Neural progenitor cell (in vitro differentiated cells): ENCODE data around the gene PRR19. TPM values are rescaled to one million over a fixed set of nuclear protein-coding genes. Genes with fewer than 3 reads are reported as not detected.

Experiments
- DNase-seq: peaks from one replicate; pipeline ENCODE4 v3.0.0-alpha.2; 2016; ENCODE audit warnings: low spot score
- H2AFZ ChIP-seq: fragments of 200-600 bp; sonication (generic); replicated peaks from 2 replicates; pipeline ENCODE4 v1.6.1; 2016; ENCODE audit warnings: antibody characterized with exemption
- H3F3A ChIP-seq: fragments of 200-600 bp; sonication (generic); 2 replicates; pipeline ENCODE4 v1.6.1; 2016; ENCODE audit warnings: antibody characterized with exemption, low read depth
- H3K27ac ChIP-seq: fragments of 200-600 bp; sonication (generic); 2 replicates; pipeline ENCODE4 v1.5.1; 2016; ENCODE audit warnings: mild to moderate bottlenecking
- H3K27me3 ChIP-seq: fragments of 200-600 bp; sonication (generic); 2 replicates; pipeline ENCODE4 v1.6.1; 2016; ENCODE audit warnings: mild to moderate bottlenecking, moderate library complexity
- H3K36me3 ChIP-seq: fragments of 200-600 bp; sonication (generic); 2 replicates; pipeline ENCODE4 v1.5.1; 2016
- H3K4me1 ChIP-seq: fragments of 200-600 bp; sonication (generic); 2 replicates; pipeline ENCODE4 v1.6.1; 2016; ENCODE audit warnings: mixed run types
- H3K4me2 ChIP-seq: fragments of 200-600 bp; sonication (generic); 2 replicates; pipeline ENCODE4 v1.6.1; 2016
- H3K4me3 ChIP-seq: fragments of 200-600 bp; sonication (generic); 2 replicates; pipeline ENCODE4 v1.5.1; 2016
- H3K79me2 ChIP-seq: fragments of 200-600 bp; sonication (generic); 2 replicates; pipeline ENCODE4 v1.6.1; 2016; ENCODE audit warnings: low read depth
- H3K9ac ChIP-seq: fragments of 200-600 bp; sonication (generic); 2 replicates; pipeline ENCODE4 v1.6.1; 2016
- H3K9me3 ChIP-seq: fragments of 200-600 bp; sonication (generic); 2 replicates; pipeline ENCODE4 v1.5.1; 2016; ENCODE audit warnings: low read depth
- H4K20me1 ChIP-seq: fragments of 200-600 bp; sonication (generic); 2 replicates; pipeline ENCODE4 v1.6.1; 2016; ENCODE audit warnings: low read depth
- H3K27ac Mint-ChIP-seq: 3 replicates; pipeline ENCODE4 v1.8.0; 2021; ENCODE audit warnings: mixed read lengths
- H3K27me3 Mint-ChIP-seq: 2 replicates; pipeline ENCODE4 v1.8.0; 2022; ENCODE audit warnings: low read depth, mild to moderate bottlenecking, inconsistent platforms, moderate library complexity, mixed read lengths; ENCODE audit not compliant: insufficient read depth
- H3K36me3 Mint-ChIP-seq: 3 replicates; pipeline ENCODE4 v1.8.0; 2021; ENCODE audit warnings: mixed read lengths
- H3K4me1 Mint-ChIP-seq: 3 replicates; pipeline ENCODE4 v1.8.0; 2021; ENCODE audit warnings: mixed read lengths
- H3K4me3 Mint-ChIP-seq: 3 replicates; pipeline ENCODE4 v1.8.0; 2021; ENCODE audit warnings: mild to moderate bottlenecking, moderate library complexity, mixed read lengths
- H3K9me3 Mint-ChIP-seq: 3 replicates; pipeline ENCODE4 v1.8.0; 2020; ENCODE audit warnings: mixed read lengths
- EZH2 ChIP-seq: fragments of 200-600 bp; sonication (generic); IDR thresholded peaks from 2 replicates; pipeline ENCODE4 v1.6.1; 2017; ENCODE audit warnings: antibody characterized with exemption, mild to moderate bottlenecking, moderate library complexity
- EZH2phosphoT487 ChIP-seq: fragments of 200-600 bp; sonication (generic); IDR thresholded peaks from 2 replicates; pipeline ENCODE4 v1.6.1; 2017; ENCODE audit warnings: antibody characterized with exemption
- total RNA-seq: library from RNA; depleted of rRNA; stranded (reverse); fragments of >200 nt; gene quantifications from 2 replicates; pipeline ENCODE4 v1.2.3, GENCODE V29; 2015; ENCODE audit warnings: low replicate concordance
- TF ChIP-seq, protein P1 (sequence below): fragments of 200-600 bp; sonication (generic); IDR thresholded peaks from 2 replicates; pipeline ENCODE4 v1.5.1; 2017; ENCODE audit warnings: antibody characterized with exemption, mild to moderate bottlenecking

PRR19 gene
- total RNA-seq, 1 donor from 2014 or later: 1.0 TPM

DNA sequence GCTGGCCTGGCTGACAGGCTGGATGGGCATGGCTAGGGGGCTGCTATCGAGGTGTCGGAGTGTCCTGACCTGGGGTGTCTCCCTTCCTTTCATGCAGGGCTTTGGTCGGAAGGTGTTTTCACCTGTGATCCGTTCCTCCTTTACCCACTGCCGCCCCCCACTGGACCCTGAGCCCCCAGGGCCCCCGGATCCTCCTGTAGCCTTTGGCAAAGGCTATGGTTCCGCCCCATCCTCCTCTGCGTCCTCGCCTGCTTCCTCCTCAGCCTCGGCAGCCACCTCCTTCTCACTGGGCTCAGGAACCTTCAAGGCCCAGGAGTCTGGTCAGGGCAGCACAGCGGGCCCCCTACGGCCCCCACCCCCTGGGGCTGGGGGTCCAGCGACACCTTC is 11.8 kb upstream of the PRR19 start:
- no peak overlapping the region for H3K4me2 ChIP-seq
- no peak overlapping the region for H3K4me3 ChIP-seq
- peaks cover 13% of the 10 kb centered on the region for H3F3A ChIP-seq
- H3K27me3 ChIP-seq: no peaks in the 10 kb centered on the region
- H3K36me3 Mint-ChIP-seq: peaks cover 18% of the 10 kb centered on the region
- peaks cover 64% of the 10 kb centered on the region for H4K20me1 ChIP-seq
- TF ChIP-seq EZH2phosphoT487 (no peak), EZH2 (no peak)
- TF ChIP-seq, protein P1, sequence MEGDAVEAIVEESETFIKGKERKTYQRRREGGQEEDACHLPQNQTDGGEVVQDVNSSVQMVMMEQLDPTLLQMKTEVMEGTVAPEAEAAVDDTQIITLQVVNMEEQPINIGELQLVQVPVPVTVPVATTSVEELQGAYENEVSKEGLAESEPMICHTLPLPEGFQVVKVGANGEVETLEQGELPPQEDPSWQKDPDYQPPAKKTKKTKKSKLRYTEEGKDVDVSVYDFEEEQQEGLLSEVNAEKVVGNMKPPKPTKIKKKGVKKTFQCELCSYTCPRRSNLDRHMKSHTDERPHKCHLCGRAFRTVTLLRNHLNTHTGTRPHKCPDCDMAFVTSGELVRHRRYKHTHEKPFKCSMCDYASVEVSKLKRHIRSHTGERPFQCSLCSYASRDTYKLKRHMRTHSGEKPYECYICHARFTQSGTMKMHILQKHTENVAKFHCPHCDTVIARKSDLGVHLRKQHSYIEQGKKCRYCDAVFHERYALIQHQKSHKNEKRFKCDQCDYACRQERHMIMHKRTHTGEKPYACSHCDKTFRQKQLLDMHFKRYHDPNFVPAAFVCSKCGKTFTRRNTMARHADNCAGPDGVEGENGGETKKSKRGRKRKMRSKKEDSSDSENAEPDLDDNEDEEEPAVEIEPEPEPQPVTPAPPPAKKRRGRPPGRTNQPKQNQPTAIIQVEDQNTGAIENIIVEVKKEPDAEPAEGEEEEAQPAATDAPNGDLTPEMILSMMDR: no peak
- no peak for DNase-seq
- no peak overlapping the region for H3K4me3 Mint-ChIP-seq
- no peak overlapping the region for H3K27ac Mint-ChIP-seq
- H2AFZ ChIP-seq: no peak overlapping the region
- H3K9ac ChIP-seq: no peak overlapping the region
- peaks cover 14% of the 10 kb centered on the region for H3K4me1 Mint-ChIP-seq
- peaks cover 4% of the 10 kb centered on the region for H3K27me3 Mint-ChIP-seq
- peaks cover 9% of the 10 kb centered on the region for H3K4me1 ChIP-seq
- H3K27ac ChIP-seq: no peak overlapping the region
- H3K9me3 Mint-ChIP-seq: no peaks in the 10 kb centered on the region
- H3K9me3 ChIP-seq: no peaks in the 10 kb centered on the region
- peaks cover 19% of the 10 kb centered on the region for H3K79me2 ChIP-seq
- H3K36me3 ChIP-seq: no peaks in the 10 kb centered on the region

DNA sequence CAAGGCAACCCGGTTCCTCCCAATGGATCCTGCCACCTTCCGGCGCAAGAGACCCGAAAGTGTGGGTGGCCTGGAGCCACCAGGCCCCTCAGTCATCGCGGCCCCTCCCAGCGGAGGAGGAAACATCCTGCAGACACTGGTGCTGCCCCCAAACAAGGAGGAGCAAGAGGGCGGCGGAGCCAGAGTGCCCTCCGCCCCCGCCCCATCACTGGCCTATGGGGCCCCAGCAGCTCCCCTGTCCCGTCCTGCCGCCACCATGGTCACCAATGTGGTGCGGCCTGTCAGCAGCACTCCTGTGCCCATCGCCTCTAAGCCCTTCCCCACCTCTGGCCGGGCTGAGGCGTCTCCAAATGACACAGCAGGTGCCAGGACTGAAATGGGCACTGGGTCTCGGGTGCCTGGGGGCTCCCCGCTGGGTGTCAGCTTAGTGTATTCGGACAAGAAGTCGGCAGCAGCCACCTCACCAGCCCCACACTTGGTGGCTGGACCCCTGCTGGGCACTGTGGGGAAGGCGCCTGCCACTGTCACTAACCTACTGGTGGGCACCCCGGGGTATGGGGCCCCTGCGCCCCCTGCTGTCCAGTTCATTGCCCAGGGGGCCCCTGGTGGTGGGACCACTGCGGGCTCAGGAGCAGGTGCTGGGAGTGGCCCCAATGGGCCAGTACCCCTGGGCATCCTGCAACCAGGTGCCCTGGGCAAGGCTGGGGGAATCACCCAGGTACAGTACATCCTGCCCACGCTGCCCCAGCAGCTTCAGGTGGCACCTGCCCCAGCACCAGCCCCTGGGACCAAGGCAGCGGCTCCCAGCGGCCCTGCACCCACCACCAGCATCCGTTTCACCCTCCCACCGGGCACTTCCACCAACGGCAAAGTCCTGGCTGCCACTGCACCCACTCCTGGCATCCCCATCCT is 11.2 kb upstream of the PRR19 start:
- Mint-ChIP-seq H3K36me3 (peaks cover 18% of the 10 kb centered on the region), H3K4me3 (no peak overlapping the region), H3K4me1 (peaks cover 8% of the 10 kb centered on the region), H3K27me3 (peaks cover 4% of the 10 kb centered on the region), H3K9me3 (no peaks in the 10 kb centered on the region), H3K27ac (no peak overlapping the region)
- no peak overlapping the region for H2AFZ ChIP-seq
- H3K9ac ChIP-seq: no peak overlapping the region
- no peak overlapping the region for H3K4me2 ChIP-seq
- no peaks in the 10 kb centered on the region for H3K9me3 ChIP-seq
- H3K79me2 ChIP-seq: peaks cover 13% of the 10 kb centered on the region
- H4K20me1 ChIP-seq: peaks cover 60% of the 10 kb centered on the region
- no peaks in the 10 kb centered on the region for H3K27me3 ChIP-seq
- H3K4me1 ChIP-seq: peaks cover 3% of the 10 kb centered on the region
- H3K27ac ChIP-seq: no peak overlapping the region
- peaks cover 16% of the 10 kb centered on the region for H3F3A ChIP-seq
- TF ChIP-seq EZH2phosphoT487: no peak
- TF ChIP-seq, protein P1: peak; percentile 31
- no peaks in the 10 kb centered on the region for H3K36me3 ChIP-seq
- peak; percentile 43 for DNase-seq
- no peak overlapping the region for H3K4me3 ChIP-seq

DNA sequence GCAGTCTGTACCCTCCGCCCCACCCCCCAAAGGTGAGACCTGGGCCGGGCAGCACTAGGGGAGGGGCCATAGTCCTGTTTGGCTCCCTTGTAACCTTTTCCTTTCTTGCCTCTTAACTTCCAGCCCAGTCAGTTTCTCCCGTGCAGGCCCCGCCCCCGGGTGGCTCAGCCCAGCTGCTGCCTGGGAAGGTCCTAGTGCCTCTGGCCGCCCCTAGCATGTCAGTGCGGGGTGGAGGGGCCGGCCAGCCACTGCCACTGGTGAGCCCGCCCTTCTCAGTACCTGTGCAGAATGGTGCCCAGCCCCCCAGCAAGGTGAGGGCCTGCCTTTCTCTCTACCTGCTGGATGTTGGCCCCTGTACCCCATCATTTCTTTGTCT is 10.5 kb upstream of the PRR19 start:
- no peaks in the 10 kb centered on the region for H3K36me3 ChIP-seq
- Mint-ChIP-seq H3K36me3 (peaks cover 15% of the 10 kb centered on the region), H3K4me3 (no peak overlapping the region), H3K4me1 (peaks cover 2% of the 10 kb centered on the region), H3K27me3 (peaks cover 3% of the 10 kb centered on the region), H3K27ac (no peak overlapping the region), H3K9me3 (no peaks in the 10 kb centered on the region)
- peaks cover 60% of the 10 kb centered on the region for H4K20me1 ChIP-seq
- no peak overlapping the region for H3K4me2 ChIP-seq
- H3K4me3 ChIP-seq: no peak overlapping the region
- no peak for DNase-seq
- TF ChIP-seq EZH2phosphoT487 (no peak), EZH2 (no peak)
- H2AFZ ChIP-seq: no peak overlapping the region
- H3K9me3 ChIP-seq: no peaks in the 10 kb centered on the region
- peaks cover 23% of the 10 kb centered on the region for H3F3A ChIP-seq
- H3K27me3 ChIP-seq: no peaks in the 10 kb centered on the region
- H3K27ac ChIP-seq: peak overlapping the region; percentile 13
- H3K4me1 ChIP-seq: no peaks in the 10 kb centered on the region
- peaks cover 6% of the 10 kb centered on the region for H3K79me2 ChIP-seq
- no peak overlapping the region for H3K9ac ChIP-seq
